ENCODE measurements around the gene GSG1.
"Not testable (repeated sequence)": the region's sequence is repeated elsewhere in the genome, so short reads cannot be mapped to it uniquely, and the experiment has no call there.

Gene GSG1

GRCh38 chr12:13093848-13094220, 9.6 kb downstream of the GSG1 start:
- in situ Hi-C loops (cut with MboI; ENCODE audit: low sequenced_read_pairs): loop anchor here (10.0 kb wide), 1 partner anchor 111 kb away; no protein-coding TSS in a partner anchor

GRCh38 chr12:13093191-13093847, 10.1 kb downstream of the GSG1 start:
- in situ Hi-C loops (cut with MboI; ENCODE audit: low sequenced_read_pairs): loop anchor here (10.0 kb wide), 1 partner anchor 111 kb away; no protein-coding TSS in a partner anchor

- in situ Hi-C loops (cut with MboI; ENCODE audit: low sequenced_read_pairs): loop anchor here (10.0 kb wide), 1 partner anchor 113 kb away; no protein-coding TSS in a partner anchor
These were observed 11.6 kb downstream of the GSG1 start for GRCh38 chr12:13091832-13092231.

- in situ Hi-C loops (cut with MboI; ENCODE audit: low sequenced_read_pairs): loop anchor here (10.0 kb wide), 1 partner anchor 115 kb away; no protein-coding TSS in a partner anchor
These were observed 13.4 kb downstream of the GSG1 start for GRCh38 chr12:13090054-13090453.

- in situ Hi-C loops (cut with MboI; ENCODE audit: low sequenced_read_pairs): no loop called here
These were observed 15.0 kb downstream of the GSG1 start for GRCh38 chr12:13088496-13088895.

GRCh38 chr12:13087766-13088165, 15.7 kb downstream of the GSG1 start:
- in situ Hi-C loops (cut with MboI; ENCODE audit: low sequenced_read_pairs): no loop called here

GRCh38 chr12:13085968-13086686, 17.3 kb downstream of the GSG1 start:
- in situ Hi-C loops (cut with MboI; ENCODE audit: low sequenced_read_pairs): no loop called here

GRCh38 chr12:13084898-13085640, 18.4 kb downstream of the GSG1 start:
- in situ Hi-C loops (cut with MboI; ENCODE audit: low sequenced_read_pairs): no loop called here

- in situ Hi-C loops (cut with MboI; ENCODE audit: low sequenced_read_pairs): not testable (repeated sequence)
These were observed 19.8 kb downstream of the GSG1 start for GRCh38 chr12:13083638-13084037.

GRCh38 chr12:13082861-13083260, 20.6 kb downstream of the GSG1 start:
- in situ Hi-C loops (cut with MboI; ENCODE audit: low sequenced_read_pairs): no loop called here

- in situ Hi-C loops (cut with MboI; ENCODE audit: low sequenced_read_pairs): no loop called here
These were observed 23.2 kb downstream of the GSG1 start for GRCh38 chr12:13080266-13080665.

GRCh38 chr12:13079440-13079906, 24.0 kb downstream of the GSG1 start:
- in situ Hi-C loops (cut with MboI; ENCODE audit: low sequenced_read_pairs): no loop called here

GRCh38 chr12:13075786-13076570, 27.5 kb downstream of the GSG1 start:
- in situ Hi-C loops (cut with MboI; ENCODE audit: low sequenced_read_pairs): no loop called here

- in situ Hi-C loops (cut with MboI; ENCODE audit: low sequenced_read_pairs): no loop called here
These were observed 28.4 kb downstream of the GSG1 start for GRCh38 chr12:13075118-13075480.

- in situ Hi-C loops (cut with MboI; ENCODE audit: low sequenced_read_pairs): no loop called here
These were observed 28.9 kb downstream of the GSG1 start for GRCh38 chr12:13074396-13075117.

- in situ Hi-C loops (cut with MboI; ENCODE audit: low sequenced_read_pairs): no loop called here
These were observed 30.3 kb downstream of the GSG1 start for GRCh38 chr12:13073173-13073572.

GRCh38 chr12:13071305-13072280, 31.9 kb downstream of the GSG1 start:
- in situ Hi-C loops (cut with MboI; ENCODE audit: low sequenced_read_pairs): no loop called here

GRCh38 chr12:13069380-13069779, 34.1 kb downstream of the GSG1 start:
- in situ Hi-C loops (cut with MboI; ENCODE audit: low sequenced_read_pairs): no loop called here

- in situ Hi-C loops (cut with MboI; ENCODE audit: low sequenced_read_pairs): no loop called here
These were observed 36.1 kb downstream of the GSG1 start for GRCh38 chr12:13067322-13067721.

Measured in HL-60/S4 treated with phorbol 12-myristate 13-acetate at 8.2 ng/mL for 4 days and 3 days (cell line).